Smooth muscle cell (in vitro differentiated cells): ENCODE measurements around the gene IKBKE. TPM values are rescaled to one million over a fixed set of nuclear protein-coding genes. Genes with fewer than 3 reads are reported as not detected.

ENCODE experiments used
- DNase-seq: peaks from one replicate; lab custom pipeline; 2025; ENCODE audit not compliant: unreplicated experiment; lab: John Stamatoyannopoulos, UW
- H2AFZ ChIP-seq: fragments of 200-600 bp; sonication (generic); 2 replicates; pipeline ENCODE4 v1.6.0; 2016; ENCODE audit warnings: antibody characterized with exemption, low read depth, mild to moderate bottlenecking
- H3F3A ChIP-seq: fragments of 200-600 bp; sonication (generic); 2 replicates; pipeline ENCODE4 v1.6.0; 2017; ENCODE audit warnings: antibody characterized with exemption, low read depth
- H3K27ac ChIP-seq: fragments of 200-600 bp; sonication (generic); 2 replicates; pipeline ENCODE4 v1.5.1; 2016; ENCODE audit warnings: low read depth, mild to moderate bottlenecking
- H3K27me3 ChIP-seq: fragments of 200-600 bp; sonication (generic); 2 replicates; pipeline ENCODE4 v1.6.1; 2016; ENCODE audit warnings: low read depth, mild to moderate bottlenecking
- H3K36me3 ChIP-seq: fragments of 200-600 bp; sonication (generic); 2 replicates; pipeline ENCODE4 v1.5.1; 2016; ENCODE audit warnings: low read depth
- H3K4me1 ChIP-seq: fragments of 200-600 bp; sonication (generic); 2 replicates; pipeline ENCODE4 v1.5.1; 2016; ENCODE audit warnings: low read depth
- H3K4me2 ChIP-seq: fragments of 200-600 bp; sonication (generic); 2 replicates; pipeline ENCODE4 v1.6.0; 2016; ENCODE audit warnings: mild to moderate bottlenecking
- H3K4me3 ChIP-seq: fragments of 200-600 bp; sonication (generic); 2 replicates; pipeline ENCODE4 v1.5.1; 2016; ENCODE audit warnings: mild to moderate bottlenecking
- H3K79me2 ChIP-seq: fragments of 200-600 bp; sonication (generic); 2 replicates; pipeline ENCODE4 v1.6.0; 2016; ENCODE audit warnings: low read depth, mild to moderate bottlenecking
- H3K9ac ChIP-seq: fragments of 200-600 bp; sonication (generic); 2 replicates; pipeline ENCODE4 v1.6.0; 2016; ENCODE audit warnings: low read depth
- H3K9me3 ChIP-seq: fragments of 200-600 bp; sonication (generic); replicated peaks from 2 replicates; pipeline ENCODE4 v1.5.1; 2016; ENCODE audit warnings: low read depth
- H4K20me1 ChIP-seq: fragments of 200-600 bp; sonication (generic); 2 replicates; pipeline ENCODE4 v1.6.0; 2016; ENCODE audit warnings: low read depth
- CTCF ChIP-seq: fragments of 200-600 bp; sonication (generic); IDR thresholded peaks from 2 replicates; pipeline ENCODE4 v1.5.1; 2017; ENCODE audit warnings: borderline replicate concordance, mild to moderate bottlenecking, antibody characterized with exemption; ENCODE audit not compliant: insufficient read depth, poor library complexity, severe bottlenecking
- whole genome bisulfite sequencing: methylation state at CpG from one replicate; pipeline ENCODE4 v1.1.7; 2016; ENCODE audit warnings: low lambda C conversion rate; 5-methylcytosine and 5-hydroxymethylcytosine counted together
- polyA plus RNA-seq: library from polyadenylated mRNA; unstranded; fragments of >200 nt; fragmentation: Nextera tagmentation; extraction: Ambion mirVana; gene quantifications from 2 replicates; pipeline ENCODE4 v1.2.1, GENCODE V29; 2016
- total RNA-seq: library from RNA; depleted of rRNA; stranded (reverse); fragments of >200 nt; gene quantifications from 2 replicates; pipeline ENCODE4 v1.2.3, GENCODE V29; 2014

IKBKE gene
- total and polyA plus RNA-seq, 2 experiments from 2014 or later, result 4.0 to 9.7 TPM

GRCh38 chr1:206503591-206504362 is 33.5 kb downstream of the IKBKE start:
- peak; percentile 31 for DNase-seq
- Histone ChIP-seq H3K4me2 (peak overlapping the region; percentile 71), H2AFZ (no peak overlapping the region)

DNA sequence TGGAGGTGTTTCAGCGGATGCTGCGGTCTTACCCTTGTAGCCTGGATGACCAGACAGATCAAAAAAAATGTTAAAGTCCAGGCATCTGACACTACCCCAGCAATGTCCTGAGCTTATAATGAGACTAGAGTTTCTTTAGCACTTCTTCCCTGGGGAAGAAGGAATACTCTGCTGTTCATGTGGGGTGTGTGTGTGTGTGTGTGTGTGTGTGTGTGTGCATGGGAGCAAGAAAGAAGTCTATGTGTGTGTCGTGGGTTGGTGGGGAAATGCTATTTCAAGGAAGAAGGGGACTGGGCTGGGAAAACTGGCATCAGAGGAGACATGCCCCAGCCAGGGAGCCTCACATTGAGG is 34.1 kb downstream of the IKBKE start:
- no peak overlapping the region for H3K4me3 ChIP-seq
- WGBS, result 33% methylated on average over 3 of the region's 3 CpGs
- H3K27ac ChIP-seq, result peak overlapping the region; percentile 84
- peaks cover 19% of the 10 kb centered on the region for H3F3A ChIP-seq
- no peaks in the 10 kb centered on the region for H3K36me3 ChIP-seq
- no peak overlapping the region for H3K9ac ChIP-seq
- no peak for DNase-seq
- H4K20me1 ChIP-seq, result no peaks in the 10 kb centered on the region
- H3K4me1 ChIP-seq, result peaks cover 8% of the 10 kb centered on the region
- H3K9me3 ChIP-seq, result no peaks in the 10 kb centered on the region
- H3K4me2 ChIP-seq, result peak overlapping the region; percentile 71
- H3K27me3 ChIP-seq, result no peaks in the 10 kb centered on the region
- TF ChIP-seq CTCF, result no peak
- no peaks in the 10 kb centered on the region for H3K79me2 ChIP-seq
- H2AFZ ChIP-seq, result no peak overlapping the region

More at GRCh38 chr1:206503591-206504362, 33.5 kb downstream of the IKBKE start:
- no peaks in the 10 kb centered on the region for H3K36me3 ChIP-seq
- H3F3A ChIP-seq, result peaks cover 19% of the 10 kb centered on the region
- H3K27me3 ChIP-seq, result no peaks in the 10 kb centered on the region
- H3K79me2 ChIP-seq, result no peaks in the 10 kb centered on the region
- TF ChIP-seq CTCF, result no peak
- no peaks in the 10 kb centered on the region for H3K9me3 ChIP-seq
- H4K20me1 ChIP-seq, result no peaks in the 10 kb centered on the region
- 37% methylated on average over 8 of the region's 8 CpGs for WGBS
- peak overlapping the region; percentile 84 for H3K27ac ChIP-seq
- no peak overlapping the region for H3K4me3 ChIP-seq
- H3K4me1 ChIP-seq, result peaks cover 8% of the 10 kb centered on the region
- peak overlapping the region; percentile 18 for H3K9ac ChIP-seq

DNA sequence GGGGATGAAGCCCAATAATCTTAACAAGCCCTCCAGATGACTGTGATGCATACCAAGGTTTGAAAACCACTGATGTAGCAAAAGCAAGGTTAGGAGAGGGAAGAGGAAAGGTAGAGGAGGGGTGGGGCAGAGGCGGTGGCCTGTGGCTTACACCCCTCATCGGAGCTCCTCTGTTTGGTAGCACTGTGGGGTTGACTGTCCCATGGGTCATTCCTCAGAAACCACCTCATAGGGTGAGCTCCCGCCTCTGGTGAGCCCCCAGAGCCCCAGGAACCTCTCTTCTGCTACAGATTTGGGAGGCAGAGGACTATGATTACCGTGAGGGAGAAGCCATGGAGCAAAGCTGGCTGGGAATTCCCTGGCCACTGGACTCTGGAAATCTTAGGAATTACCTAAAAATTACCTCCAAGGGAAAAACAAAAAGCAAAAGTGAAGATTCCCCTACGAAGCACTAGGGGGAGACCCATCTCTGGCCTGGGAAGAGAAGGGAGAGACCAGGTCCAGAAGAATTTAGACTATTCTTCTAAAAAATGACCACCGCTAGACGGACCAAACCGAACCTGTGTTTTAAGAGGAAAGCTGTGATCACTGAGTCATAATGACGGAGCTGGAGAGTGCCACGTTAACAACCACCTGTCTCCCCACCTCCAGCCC is 35.6 kb downstream of the IKBKE start:
- no peak for DNase-seq
- no peaks in the 10 kb centered on the region for H3K36me3 ChIP-seq
- no peaks in the 10 kb centered on the region for H4K20me1 ChIP-seq
- peak overlapping the region; percentile 95 for H3K4me2 ChIP-seq
- no peaks in the 10 kb centered on the region for H3K79me2 ChIP-seq
- no peak overlapping the region for H3K4me3 ChIP-seq
- H3K9me3 ChIP-seq, result no peaks in the 10 kb centered on the region
- WGBS, result 47% methylated on average over 10 of the region's 10 CpGs
- peaks cover 7% of the 10 kb centered on the region for H3K4me1 ChIP-seq
- H3F3A ChIP-seq, result peaks cover 19% of the 10 kb centered on the region
- H2AFZ ChIP-seq, result no peak overlapping the region
- no peak overlapping the region for H3K9ac ChIP-seq
- TF ChIP-seq CTCF, result peak; percentile 49
- H3K27me3 ChIP-seq, result no peaks in the 10 kb centered on the region
- H3K27ac ChIP-seq, result no peak overlapping the region
